22Rv1 (cell line): ENCODE data around the gene ESPL1.

Source experiments
- CTCF ChIP-seq: fragments of 450-650 bp; IDR thresholded peaks from 2 replicates; pipeline ENCODE4 v1.5.1; 2017; ENCODE audit warnings: mild to moderate bottlenecking
- ZFX ChIP-seq: fragments of 450-650 bp; IDR thresholded peaks from 2 replicates; pipeline ENCODE4 v1.6.1; 2017; ENCODE audit warnings: antibody characterized with exemption, borderline replicate concordance

GRCh38 chr12:53226815-53227214, 41.3 kb upstream of the ESPL1 start:
- TF ChIP-seq CTCF (no peak), ZFX (no peak)
